ENCODE data around the gene PTPRF. TPM values are rescaled to one million over a fixed set of nuclear protein-coding genes. Genes with fewer than 3 reads are reported as not detected.

The PTPRF gene
- total RNA-seq, 5 donors from 2014 or later (not counting 1 experiment from before 2014, with no cell fraction given): 0.07 to 2.6 (median 1.9) TPM

- POLR2A ChIA-PET: no interaction called here
- WGBS (ENCODE audit: insufficient coverage): 90% methylated on average over 3 of the region's 10 CpGs
- DNase-seq: no peak
Measured at GRCh38 chr1:43505077-43505780, 25.5 kb upstream of the PTPRF start.

GRCh38 chr1:43506233-43506632 lies 24.4 kb upstream of the PTPRF start:
- no peaks in the 10 kb centered on the region for H3K9me3 ChIP-seq
- DNase-seq (no peak), ATAC-seq (replicated peaks in 1 of 4) (no peak)
- H3K9me3 Mint-ChIP-seq: peaks cover 0 to 1% (median 0%) of the 10 kb centered on the region in 3 donors
- peaks cover 0 to 31% of the 10 kb centered on the region in 2 experiments for H3K27me3 ChIP-seq (replicated peaks in 1 of 2; ENCODE audit: control insufficient read depth in 2 of 2, extremely low read depth in 1 of 2, insufficient read depth in 2 of 2, low read length in 1 of 2)
- no peak overlapping the region for H3K4me3 Mint-ChIP-seq
- H3K27ac ChIP-seq (ENCODE audit: low read length): no peak overlapping the region
- no peaks in the 10 kb centered on the region for H3K36me3 Mint-ChIP-seq
- WGBS (ENCODE audit: insufficient coverage): 71% methylated on average over 3 of the region's 6 CpGs
- H3K4me1 ChIP-seq (ENCODE audit: control insufficient read depth in 1 of 2, extremely low read depth in 1 of 2, insufficient read depth in 2 of 2, low read length in 2 of 2): no peaks in the 10 kb centered on the region
- H3K36me3 ChIP-seq (ENCODE audit: control insufficient read depth in 2 of 2, extremely low read depth in 1 of 2, insufficient read depth in 1 of 2, low read length in 1 of 2): no peaks in the 10 kb centered on the region
- no peak overlapping the region for H3K4me3 ChIP-seq (ENCODE audit: control insufficient read depth in 1 of 2, extremely low read depth in 1 of 2, low read length in 1 of 2)
- ChIA-PET POLR2A (no interaction called here), CTCF (no interaction called here)
- no peaks in the 10 kb centered on the region for H3K4me1 Mint-ChIP-seq
- peaks cover 11 to 27% of the 10 kb centered on the region in 2 donors for H3K27me3 Mint-ChIP-seq
- no peak overlapping the region for H3K27ac Mint-ChIP-seq

More at GRCh38 chr1:43505077-43505780, 25.5 kb upstream of the PTPRF start:
- CTCF ChIA-PET: no interaction called here
- Mint-ChIP-seq H3K27me3 (peaks cover 16 to 30% of the 10 kb centered on the region in 2 donors), H3K4me1 (no peaks in the 10 kb centered on the region), H3K4me3 (no peak overlapping the region), H3K9me3 (no peaks in the 10 kb centered on the region), H3K36me3 (no peaks in the 10 kb centered on the region), H3K27ac (no peak overlapping the region)
- Histone ChIP-seq H3K9me3 (no peaks in the 10 kb centered on the region), H3K36me3 (ENCODE audit: control insufficient read depth in 2 of 2, extremely low read depth in 1 of 2, insufficient read depth in 1 of 2, low read length in 1 of 2) (no peaks in the 10 kb centered on the region), H3K27ac (ENCODE audit: low read length) (no peak overlapping the region), H3K4me1 (ENCODE audit: control insufficient read depth in 1 of 2, extremely low read depth in 1 of 2, insufficient read depth in 2 of 2, low read length in 2 of 2) (no peaks in the 10 kb centered on the region), H3K4me3 (ENCODE audit: control insufficient read depth in 1 of 2, extremely low read depth in 1 of 2, low read length in 1 of 2) (no peak overlapping the region), H3K27me3 (replicated peaks in 1 of 2; ENCODE audit: control insufficient read depth in 2 of 2, extremely low read depth in 1 of 2, insufficient read depth in 2 of 2, low read length in 1 of 2) (peaks cover 0 to 35% of the 10 kb centered on the region in 2 experiments)
- no peak for ATAC-seq (replicated peaks in 1 of 4)

- Histone ChIP-seq H3K36me3 (ENCODE audit: control insufficient read depth in 2 of 2, extremely low read depth in 1 of 2, insufficient read depth in 1 of 2, low read length in 1 of 2) (no peaks in the 10 kb centered on the region), H3K9me3 (no peaks in the 10 kb centered on the region), H3K4me1 (ENCODE audit: control insufficient read depth in 1 of 2, extremely low read depth in 1 of 2, insufficient read depth in 2 of 2, low read length in 2 of 2) (no peaks in the 10 kb centered on the region), H3K27me3 (replicated peaks in 1 of 2; ENCODE audit: control insufficient read depth in 2 of 2, extremely low read depth in 1 of 2, insufficient read depth in 2 of 2, low read length in 1 of 2) (peaks cover 0 to 31% of the 10 kb centered on the region in 2 experiments), H3K4me3 (ENCODE audit: control insufficient read depth in 1 of 2, extremely low read depth in 1 of 2, low read length in 1 of 2) (no peak overlapping the region), H3K27ac (ENCODE audit: low read length) (no peak overlapping the region)
- H3K36me3 Mint-ChIP-seq: no peaks in the 10 kb centered on the region
- POLR2A ChIA-PET: no interaction called here
- 93% methylated on average over 3 of the region's 5 CpGs for WGBS (ENCODE audit: insufficient coverage)
- no peak for DNase-seq
- CTCF ChIA-PET: no interaction called here
- peaks cover 11 to 27% of the 10 kb centered on the region in 2 donors for H3K27me3 Mint-ChIP-seq
- H3K4me1 Mint-ChIP-seq: no peaks in the 10 kb centered on the region
- no peak overlapping the region for H3K27ac Mint-ChIP-seq
- H3K9me3 Mint-ChIP-seq: peaks cover 0 to 5% (median 0%) of the 10 kb centered on the region in 3 donors
- ATAC-seq (replicated peaks in 1 of 4): no peak
- no peak overlapping the region for H3K4me3 Mint-ChIP-seq
Measured at GRCh38 chr1:43507296-43508295, 23.1 kb upstream of the PTPRF start.

GRCh38 chr1:43509007-43509739 lies 21.5 kb upstream of the PTPRF start:
- Mint-ChIP-seq H3K27ac (no peak overlapping the region), H3K9me3 (peaks cover 0 to 5% (median 0%) of the 10 kb centered on the region in 3 donors), H3K27me3 (peaks cover 7 to 20% of the 10 kb centered on the region in 2 donors), H3K4me3 (no peak overlapping the region), H3K36me3 (no peaks in the 10 kb centered on the region), H3K4me1 (no peaks in the 10 kb centered on the region)
- DNase-seq (no peak), ATAC-seq (replicated peaks in 1 of 4) (no peak)
- Histone ChIP-seq H3K27ac (ENCODE audit: low read length) (no peak overlapping the region), H3K4me3 (ENCODE audit: control insufficient read depth in 1 of 2, extremely low read depth in 1 of 2, low read length in 1 of 2) (no peak overlapping the region), H3K27me3 (replicated peaks in 1 of 2; ENCODE audit: control insufficient read depth in 2 of 2, extremely low read depth in 1 of 2, insufficient read depth in 2 of 2, low read length in 1 of 2) (peaks cover 0 to 29% of the 10 kb centered on the region in 2 experiments), H3K36me3 (ENCODE audit: control insufficient read depth in 2 of 2, extremely low read depth in 1 of 2, insufficient read depth in 1 of 2, low read length in 1 of 2) (no peaks in the 10 kb centered on the region), H3K4me1 (ENCODE audit: control insufficient read depth in 1 of 2, extremely low read depth in 1 of 2, insufficient read depth in 2 of 2, low read length in 2 of 2) (no peaks in the 10 kb centered on the region), H3K9me3 (no peaks in the 10 kb centered on the region)
- CTCF ChIA-PET: no interaction called here
- 85% methylated on average over 3 of the region's 4 CpGs for WGBS (ENCODE audit: insufficient coverage)
- POLR2A ChIA-PET: no interaction called here

- no peak for ATAC-seq (replicated peaks in 1 of 4)
- H3K27me3 Mint-ChIP-seq: peaks cover 7 to 20% of the 10 kb centered on the region in 2 donors
- 34% methylated on average over 4 of the region's 12 CpGs for WGBS (ENCODE audit: insufficient coverage)
- peaks cover 0 to 29% of the 10 kb centered on the region in 2 experiments for H3K27me3 ChIP-seq (replicated peaks in 1 of 2; ENCODE audit: control insufficient read depth in 2 of 2, extremely low read depth in 1 of 2, insufficient read depth in 2 of 2, low read length in 1 of 2)
- no peak overlapping the region for H3K4me3 ChIP-seq (ENCODE audit: control insufficient read depth in 1 of 2, extremely low read depth in 1 of 2, low read length in 1 of 2)
- H3K27ac ChIP-seq (ENCODE audit: low read length): no peak overlapping the region
- H3K9me3 Mint-ChIP-seq: peaks cover 0 to 5% (median 0%) of the 10 kb centered on the region in 3 donors
- ChIA-PET POLR2A (no interaction called here), CTCF (no interaction called here)
- DNase-seq: peak in 1 of 35 experiments; percentile 16
- no peaks in the 10 kb centered on the region for H3K36me3 Mint-ChIP-seq
- no peaks in the 10 kb centered on the region for H3K4me1 Mint-ChIP-seq
- H3K4me1 ChIP-seq (ENCODE audit: control insufficient read depth in 1 of 2, extremely low read depth in 1 of 2, insufficient read depth in 2 of 2, low read length in 2 of 2): no peaks in the 10 kb centered on the region
- H3K27ac Mint-ChIP-seq: no peak overlapping the region
- H3K9me3 ChIP-seq: no peaks in the 10 kb centered on the region
- no peaks in the 10 kb centered on the region for H3K36me3 ChIP-seq (ENCODE audit: control insufficient read depth in 2 of 2, extremely low read depth in 1 of 2, insufficient read depth in 1 of 2, low read length in 1 of 2)
- no peak overlapping the region for H3K4me3 Mint-ChIP-seq
Measured at GRCh38 chr1:43509740-43510375, 20.8 kb upstream of the PTPRF start.

- Histone ChIP-seq H3K4me1 (ENCODE audit: control insufficient read depth in 1 of 2, extremely low read depth in 1 of 2, insufficient read depth in 2 of 2, low read length in 2 of 2) (no peaks in the 10 kb centered on the region), H3K27me3 (replicated peaks in 1 of 2; ENCODE audit: control insufficient read depth in 2 of 2, extremely low read depth in 1 of 2, insufficient read depth in 2 of 2, low read length in 1 of 2) (peaks cover 0 to 28% of the 10 kb centered on the region in 2 experiments), H3K36me3 (ENCODE audit: control insufficient read depth in 2 of 2, extremely low read depth in 1 of 2, insufficient read depth in 1 of 2, low read length in 1 of 2) (no peaks in the 10 kb centered on the region), H3K27ac (ENCODE audit: low read length) (no peak overlapping the region), H3K9me3 (no peaks in the 10 kb centered on the region), H3K4me3 (ENCODE audit: control insufficient read depth in 1 of 2, extremely low read depth in 1 of 2, low read length in 1 of 2) (no peak overlapping the region)
- CTCF ChIA-PET: no interaction called here
- DNase-seq: no peak
- no peaks in the 10 kb centered on the region for H3K4me1 Mint-ChIP-seq
- WGBS (ENCODE audit: insufficient coverage): 100% methylated on average over 4 of the region's 5 CpGs
- peaks cover 0 to 5% (median 0%) of the 10 kb centered on the region in 3 donors for H3K9me3 Mint-ChIP-seq
- POLR2A ChIA-PET: no interaction called here
- H3K27me3 Mint-ChIP-seq: peaks cover 7 to 20% of the 10 kb centered on the region in 2 donors
- no peak overlapping the region for H3K27ac Mint-ChIP-seq
- H3K4me3 Mint-ChIP-seq: no peak overlapping the region
- H3K36me3 Mint-ChIP-seq: no peaks in the 10 kb centered on the region
- no peak for ATAC-seq (replicated peaks in 1 of 4)
Measured at GRCh38 chr1:43510621-43511020, 20.1 kb upstream of the PTPRF start.

Data from T-cell (primary cell).